NCI-H524 treated with DMSO at 0.1 percent for 48 hours (cell line): Measurements from ENCODE around the gene COL1A1.

Source experiments
- DNase-seq: peaks from one replicate; lab custom pipeline; 2025; lab: John Stamatoyannopoulos, UW

Gene COL1A1

GRCh38 chr17:50199803-50200456 is 1.5 kb downstream of the COL1A1 start:
- DNase-seq, result peak; percentile 29

- DNase-seq, result no peak
Observed at GRCh38 chr17:50199211-50199802, 2.1 kb downstream of the COL1A1 start.

- peak; percentile 43 for DNase-seq
Observed at GRCh38 chr17:50198026-50198669, 3.3 kb downstream of the COL1A1 start.

- no peak for DNase-seq
Observed at GRCh38 chr17:50196826-50197225, 4.6 kb downstream of the COL1A1 start.

- DNase-seq, result no peak
Observed at GRCh38 chr17:50196036-50196435, 5.4 kb downstream of the COL1A1 start.

- no peak for DNase-seq
Observed at GRCh38 chr17:50194934-50195865, 6.2 kb downstream of the COL1A1 start.

GRCh38 chr17:50194140-50194933 is 7.1 kb downstream of the COL1A1 start:
- no peak for DNase-seq

GRCh38 chr17:50192618-50193291 is 8.7 kb downstream of the COL1A1 start:
- no peak for DNase-seq

- no peak for DNase-seq
Observed at GRCh38 chr17:50192144-50192617, 9.2 kb downstream of the COL1A1 start.

- no peak for DNase-seq
Observed at GRCh38 chr17:50191359-50192143, 9.9 kb downstream of the COL1A1 start.

GRCh38 chr17:50190603-50191358 is 10.7 kb downstream of the COL1A1 start:
- DNase-seq, result no peak

GRCh38 chr17:50190293-50190602 is 11.2 kb downstream of the COL1A1 start:
- DNase-seq, result no peak

GRCh38 chr17:50189550-50190292 is 11.7 kb downstream of the COL1A1 start:
- DNase-seq, result no peak

GRCh38 chr17:50188921-50189549 is 12.4 kb downstream of the COL1A1 start:
- DNase-seq, result no peak

- DNase-seq, result no peak
Observed at GRCh38 chr17:50188531-50188920, 12.9 kb downstream of the COL1A1 start.

- no peak for DNase-seq
Observed at GRCh38 chr17:50187751-50188530, 13.5 kb downstream of the COL1A1 start.

GRCh38 chr17:50187394-50187725 is 14.1 kb downstream of the COL1A1 start:
- DNase-seq, result no peak
